ENCODE data around the gene SEMA4G. TPM values are rescaled to one million over a fixed set of nuclear protein-coding genes. Genes with fewer than 3 reads are reported as not detected.
A peak's percentile ranks its signal among the peaks of the same experiment; 100 is the strongest.

The SEMA4G gene
- total and polyA plus RNA-seq, 2 of the 13 experiments (the other 11 are each of a cell fraction or from before 2014, with no cell fraction given), result 46.2 to 207 TPM

DNA sequence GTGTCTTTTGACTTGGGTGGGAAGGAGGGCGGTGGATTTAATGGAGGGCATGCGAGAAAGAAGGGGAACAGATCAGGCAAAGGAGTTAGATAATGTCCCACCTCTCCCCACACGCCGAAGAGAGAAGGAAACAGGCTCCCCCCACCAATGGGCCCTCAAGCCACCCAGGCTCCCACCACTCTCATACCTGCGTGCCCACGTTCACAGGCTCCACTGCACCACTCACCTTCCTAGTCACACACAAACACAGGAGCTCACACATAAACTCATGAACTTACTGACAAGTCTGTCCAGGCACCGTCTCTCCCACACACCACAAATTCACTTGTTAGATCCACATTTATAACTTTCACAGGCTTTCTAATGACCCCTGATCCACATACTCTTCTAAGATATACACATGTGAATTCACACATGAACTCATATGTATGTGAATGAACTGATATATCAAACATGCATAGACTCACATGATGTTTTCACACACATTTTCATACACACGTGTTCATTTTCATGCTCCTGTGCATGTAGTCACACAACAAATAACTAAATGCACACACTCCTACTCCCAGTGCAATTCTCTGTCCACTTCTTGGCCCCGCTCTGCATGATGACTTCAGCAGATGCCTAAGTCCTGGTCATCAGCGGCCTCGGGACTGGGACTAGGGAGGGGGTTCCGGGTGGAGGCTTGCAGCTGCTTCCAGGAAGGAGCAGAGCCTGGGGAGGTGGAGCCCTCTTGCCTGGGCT lies 31.8 kb downstream of the SEMA4G start:
- WGBS (ENCODE audit: low lambda C conversion rate), result 79% methylated on average over 10 of the region's 12 CpGs
- no peaks in the 10 kb centered on the region for H3K9me3 ChIP-seq (ENCODE audit: low read length)
- H3K79me2 ChIP-seq (ENCODE audit: insufficient read depth, low read length), result peaks cover 32% of the 10 kb centered on the region
- peaks cover 13 to 34% of the 10 kb centered on the region in 2 experiments; a peak in 4 of 5 replicates for H3K36me3 ChIP-seq (replicated peaks in 1 of 2; ENCODE audit: control insufficient read depth in 1 of 2, insufficient read depth in 2 of 2, low read length in 2 of 2)
- POLR2A ChIA-PET, result interaction anchor here (1.6 to 23.0 kb wide), 3 partner anchors 8 to 32 kb away, joined by 5 to 277 read pairs (median 124); partner anchors contain the start of gene SEMA4G
- BruUV-seq (replicated peaks), result TSS peak; percentile 47
- FAIRE-seq, result peak; percentile 15
- intact Hi-C loops (cut with micrococcal nuclease; ENCODE audit: unreplicated experiment) (no loop called here), in situ Hi-C loops (cut with HindIII; ENCODE audit: extremely low pct_ligation_motif_present, low pct_unique_long_range_greater_than_20kb) (no loop called here)
- peak overlapping the region; percentile 81 for H3K27ac ChIP-seq (ENCODE audit: extremely low read length, insufficient read depth, low read length)
- CTCF ChIA-PET (ENCODE audit: low intra/inter-chr PET ratio, low total read pairs), result interaction anchor here (8.5 kb wide), 1 partner anchor 12 kb away, joined by 240 read pairs; no protein-coding TSS in a partner anchor
- H4K20me1 ChIP-seq (ENCODE audit: insufficient read depth, low read length), result no peaks in the 10 kb centered on the region; the same call in 1 of the 2 replicates
- peak overlapping the region; percentile 95 for H3K9ac ChIP-seq (ENCODE audit: insufficient read depth, low read depth, low read length)
- H3K4me1 ChIP-seq (ENCODE audit: insufficient read depth, low read length), result peaks cover 30% of the 10 kb centered on the region
- H3K27me3 ChIP-seq (ENCODE audit: control insufficient read depth in 1 of 2, insufficient read depth in 2 of 2, low read length in 2 of 2), result no peaks in the 10 kb centered on the region; a peak in 1 of 5 replicates
- TF ChIP-seq PHF8 (CRISPR knock-in tag; IDR thresholded peaks at IDR 0.05), result no peak
- TF ChIP-seq SNAI1 (CRISPR knock-in tag; IDR thresholded peaks at IDR 0.05; ENCODE audit: borderline replicate concordance), result no peak
- 0 out of 2 replicates have a peak, but pooled peaks have one; percentile 41 for TF ChIP-seq ZNF761 (CRISPR knock-in tag; conservative IDR thresholded peaks at IDR 0.05)
- TF ChIP-seq, protein P1, sequence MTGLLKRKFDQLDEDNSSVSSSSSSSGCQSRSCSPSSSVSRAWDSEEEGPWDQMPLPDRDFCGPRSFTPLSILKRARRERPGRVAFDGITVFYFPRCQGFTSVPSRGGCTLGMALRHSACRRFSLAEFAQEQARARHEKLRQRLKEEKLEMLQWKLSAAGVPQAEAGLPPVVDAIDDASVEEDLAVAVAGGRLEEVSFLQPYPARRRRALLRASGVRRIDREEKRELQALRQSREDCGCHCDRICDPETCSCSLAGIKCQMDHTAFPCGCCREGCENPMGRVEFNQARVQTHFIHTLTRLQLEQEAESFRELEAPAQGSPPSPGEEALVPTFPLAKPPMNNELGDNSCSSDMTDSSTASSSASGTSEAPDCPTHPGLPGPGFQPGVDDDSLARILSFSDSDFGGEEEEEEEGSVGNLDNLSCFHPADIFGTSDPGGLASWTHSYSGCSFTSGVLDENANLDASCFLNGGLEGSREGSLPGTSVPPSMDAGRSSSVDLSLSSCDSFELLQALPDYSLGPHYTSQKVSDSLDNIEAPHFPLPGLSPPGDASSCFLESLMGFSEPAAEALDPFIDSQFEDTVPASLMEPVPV (CRISPR knock-in tag; IDR thresholded peaks at IDR 0.05), result 0 out of 2 replicates have a peak, but pooled peaks have one; percentile 24
- TF ChIP-seq ZNF101 (CRISPR knock-in tag; IDR thresholded peaks at IDR 0.05; ENCODE audit: borderline replicate concordance, low read depth), result no peak
- TF ChIP-seq SSRP1 (CRISPR knock-in tag; IDR thresholded peaks at IDR 0.05), result no peak
- TF ChIP-seq, protein P2, sequence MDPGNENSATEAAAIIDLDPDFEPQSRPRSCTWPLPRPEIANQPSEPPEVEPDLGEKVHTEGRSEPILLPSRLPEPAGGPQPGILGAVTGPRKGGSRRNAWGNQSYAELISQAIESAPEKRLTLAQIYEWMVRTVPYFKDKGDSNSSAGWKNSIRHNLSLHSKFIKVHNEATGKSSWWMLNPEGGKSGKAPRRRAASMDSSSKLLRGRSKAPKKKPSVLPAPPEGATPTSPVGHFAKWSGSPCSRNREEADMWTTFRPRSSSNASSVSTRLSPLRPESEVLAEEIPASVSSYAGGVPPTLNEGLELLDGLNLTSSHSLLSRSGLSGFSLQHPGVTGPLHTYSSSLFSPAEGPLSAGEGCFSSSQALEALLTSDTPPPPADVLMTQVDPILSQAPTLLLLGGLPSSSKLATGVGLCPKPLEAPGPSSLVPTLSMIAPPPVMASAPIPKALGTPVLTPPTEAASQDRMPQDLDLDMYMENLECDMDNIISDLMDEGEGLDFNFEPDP (CRISPR knock-in tag; conservative IDR thresholded peaks at IDR 0.05), result 0 out of 2 replicates have a peak, but pooled peaks have one; percentile 23
- peak overlapping the region; percentile 90 for H3K4me2 ChIP-seq (ENCODE audit: low read depth, low read length)
- no peak for ATAC-seq
- no peak for DNase-seq (ENCODE audit: low spot score)
- no peak overlapping the region for H2AFZ ChIP-seq (ENCODE audit: low read length)
- peak overlapping the region; percentile 91 to 99 (median 98); a peak in 5 of 6 replicates for H3K4me3 ChIP-seq (replicated peaks in 1 of 3; ENCODE audit: insufficient read depth in 1 of 3, low read depth in 2 of 3, low read length in 3 of 3)
